TTC549 (cell line): ENCODE results near the gene TUBB.
"Not testable (repeated sequence)": the region's sequence is repeated elsewhere in the genome, so short reads cannot be mapped to it uniquely, and the experiment has no call there.

Experiments used
- FAIRE-seq: peaks from 2 replicates; lab custom pipeline; 2012; peaks lifted over from hg19 to GRCh38; lab: Jason Lieb, UNC

TUBB gene

GRCh38 chr6:30687659-30688431 is 32.3 kb upstream of the TUBB start:
- FAIRE-seq, result no peak

GRCh38 chr6:30688569-30688968 is 31.6 kb upstream of the TUBB start:
- FAIRE-seq, result no peak

DNA sequence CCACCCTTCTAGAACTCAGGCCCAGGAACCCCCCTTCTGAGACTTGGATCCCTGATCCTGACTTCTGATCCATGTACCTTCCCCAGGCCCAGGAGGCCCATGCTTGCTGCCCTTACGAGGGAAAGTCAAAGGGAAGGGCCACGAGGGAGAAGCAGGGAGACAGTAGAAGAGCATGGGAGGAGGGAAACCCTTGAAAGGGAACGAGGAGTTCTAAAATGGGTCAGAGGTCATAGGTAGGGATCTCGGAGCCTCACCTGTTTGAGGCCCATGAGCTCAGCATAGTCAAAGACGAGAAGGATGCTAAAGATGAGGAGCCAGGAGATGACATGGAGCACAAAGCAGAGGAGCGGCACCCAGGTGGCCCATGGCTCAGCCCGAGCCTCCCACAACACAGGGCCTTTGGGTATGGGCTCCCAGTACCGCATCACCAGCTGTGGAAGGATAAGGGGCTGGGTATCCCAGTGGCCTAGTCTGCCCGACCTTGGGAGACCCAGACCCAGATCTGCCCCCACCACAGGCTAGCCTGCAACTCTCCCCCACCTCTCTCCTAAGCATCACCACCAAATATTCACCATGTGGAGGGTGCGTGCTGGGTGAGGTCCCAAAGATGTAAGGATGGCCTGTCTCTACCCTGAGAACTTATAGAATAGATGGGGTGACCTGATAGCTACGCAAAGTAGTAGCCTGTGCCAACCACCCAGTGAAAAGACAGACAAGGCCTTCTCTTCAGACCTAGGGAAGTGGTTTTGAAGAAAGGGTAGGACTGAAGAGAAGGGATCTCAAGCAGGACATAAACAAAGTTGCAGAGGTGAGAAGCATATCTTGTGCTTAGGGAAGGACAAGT is 30.9 kb upstream of the TUBB start:
- FAIRE-seq, result no peak

DNA sequence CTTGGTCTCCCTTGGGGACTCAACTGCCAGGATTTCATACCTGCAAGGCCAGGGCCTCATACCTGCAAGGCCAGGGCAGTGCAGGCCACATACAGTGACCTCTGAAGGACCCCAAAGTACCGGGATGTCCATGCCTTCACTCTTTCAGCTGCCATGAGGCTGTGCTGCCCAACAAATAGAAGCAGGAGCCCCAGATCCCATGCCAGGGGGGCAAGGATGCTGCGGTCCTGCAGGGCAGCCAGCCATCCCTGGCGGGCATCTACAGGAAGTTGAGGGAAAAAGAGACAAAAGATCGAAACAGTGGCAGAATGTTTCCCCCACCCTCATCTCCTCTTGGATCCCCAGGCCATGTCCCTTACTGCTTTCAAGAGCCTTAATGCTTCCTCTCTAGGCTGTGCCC is 30.2 kb upstream of the TUBB start:
- FAIRE-seq, result no peak

DNA sequence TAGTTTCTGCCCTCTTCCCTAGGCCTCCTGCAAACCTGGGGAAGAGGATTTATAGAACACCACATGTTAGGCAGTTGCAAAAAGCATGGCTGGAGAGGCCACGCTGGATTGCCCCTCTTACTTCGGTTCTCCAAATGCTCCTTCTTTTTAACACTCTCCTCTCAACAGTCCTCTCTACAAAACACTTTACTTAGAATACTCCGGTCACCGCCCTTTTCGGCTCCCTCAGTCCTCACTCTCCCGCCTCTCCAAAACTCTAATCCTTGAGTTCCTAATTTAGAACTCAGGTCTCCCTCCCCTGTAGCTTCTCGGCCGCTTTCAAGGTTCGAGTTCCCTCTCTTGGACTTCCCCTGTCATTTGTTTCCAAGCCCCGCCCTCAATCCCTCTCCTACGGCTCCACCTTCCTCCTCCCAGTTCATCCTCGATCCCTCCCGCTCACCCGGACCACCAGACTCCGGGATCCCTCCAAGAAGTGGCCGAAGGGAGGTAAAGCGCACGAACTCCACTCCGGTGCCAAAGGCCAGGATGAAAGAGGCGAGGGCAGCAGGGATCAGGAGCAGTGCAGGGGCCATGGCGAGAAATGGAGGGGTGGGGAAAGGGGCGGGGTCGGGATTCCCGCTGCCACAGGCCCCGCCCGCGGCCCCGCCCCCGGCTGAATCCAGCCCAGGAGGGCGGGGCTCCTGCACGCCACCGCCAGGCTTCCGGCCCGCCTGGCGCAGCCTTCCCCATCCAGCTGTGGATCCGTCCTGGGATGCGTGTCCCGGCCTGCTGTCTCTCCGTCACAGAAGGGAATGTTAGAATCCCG is 29.5 kb upstream of the TUBB start, which contains the start of gene NRM:
NRM (minus strand) TSS at position 582 of the 805 bp plus-strand sequence; CDS start at position 572, 10 bp downstream.
- FAIRE-seq, result no peak

DNA sequence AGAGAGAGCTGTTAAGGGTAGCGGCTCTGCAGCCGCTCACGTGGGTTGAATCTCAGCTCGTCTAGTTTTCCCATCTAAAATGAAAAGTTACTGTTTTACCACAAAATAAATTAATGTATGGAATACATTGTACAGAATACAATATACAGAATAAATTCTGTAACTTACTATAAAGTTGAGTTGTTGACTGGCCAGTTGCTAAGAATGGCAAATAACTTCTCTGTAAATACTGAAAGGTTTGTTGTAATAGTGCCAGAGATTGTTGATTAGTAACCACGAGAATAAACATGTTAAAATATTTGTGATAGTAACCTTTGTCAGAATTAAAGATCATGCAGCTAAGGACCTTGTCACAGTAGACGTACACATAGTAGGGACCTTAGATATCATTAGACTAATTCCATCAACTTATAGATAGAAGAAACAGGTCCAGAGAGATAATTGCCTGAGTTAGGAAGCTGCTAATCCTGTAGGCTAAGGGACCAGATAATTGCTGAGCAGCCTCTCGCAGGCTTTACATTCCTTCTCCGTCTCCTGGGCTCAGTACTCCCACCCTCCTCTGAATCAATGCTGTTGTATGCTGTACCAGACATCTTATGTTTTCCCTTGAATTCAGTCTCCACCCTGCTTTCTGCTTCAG is 28.8 kb upstream of the TUBB start:
- no peak for FAIRE-seq

DNA sequence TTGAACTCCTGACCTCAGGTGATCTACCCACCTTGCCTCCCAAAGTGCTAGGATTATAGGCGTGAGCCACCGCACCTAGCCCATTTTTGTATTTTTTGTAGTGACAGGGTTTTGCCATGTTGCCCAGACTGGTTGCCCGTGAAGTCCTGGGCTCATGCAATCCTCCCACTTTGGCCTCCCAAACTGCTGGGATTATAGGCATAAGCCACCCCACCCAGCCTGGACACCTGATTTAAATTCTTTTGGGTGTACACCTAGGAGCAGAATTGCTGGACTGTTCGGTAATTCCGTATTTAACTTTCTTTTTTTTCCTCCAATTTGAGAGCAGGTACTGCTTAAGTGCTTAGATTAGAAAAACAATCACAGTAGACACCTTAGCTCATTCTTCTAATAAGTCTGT is 23.7 kb upstream of the TUBB start:
- no peak for FAIRE-seq

GRCh38 chr6:30700340-30700739 is 19.8 kb upstream of the TUBB start:
- FAIRE-seq, result no peak

DNA sequence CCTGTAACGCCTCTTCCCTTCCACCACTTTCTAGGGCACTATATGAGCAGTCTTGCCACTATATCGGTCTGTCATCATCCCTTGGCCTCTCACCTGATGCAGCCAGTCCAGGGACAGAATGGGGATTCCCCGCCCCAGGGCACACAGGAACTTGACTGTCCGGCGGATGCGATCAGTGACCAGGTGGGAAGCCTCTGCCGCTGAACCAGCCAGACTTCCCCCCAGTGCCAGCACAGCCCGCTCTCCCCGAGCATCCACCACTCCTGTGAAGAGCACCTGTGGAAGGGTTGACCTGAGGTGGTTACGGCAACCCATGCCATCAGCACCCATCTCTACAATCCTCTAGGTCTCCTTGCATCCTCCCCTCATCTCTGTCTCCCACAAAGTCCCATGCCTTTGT is 17.1 kb upstream of the TUBB start:
- no peak for FAIRE-seq

DNA sequence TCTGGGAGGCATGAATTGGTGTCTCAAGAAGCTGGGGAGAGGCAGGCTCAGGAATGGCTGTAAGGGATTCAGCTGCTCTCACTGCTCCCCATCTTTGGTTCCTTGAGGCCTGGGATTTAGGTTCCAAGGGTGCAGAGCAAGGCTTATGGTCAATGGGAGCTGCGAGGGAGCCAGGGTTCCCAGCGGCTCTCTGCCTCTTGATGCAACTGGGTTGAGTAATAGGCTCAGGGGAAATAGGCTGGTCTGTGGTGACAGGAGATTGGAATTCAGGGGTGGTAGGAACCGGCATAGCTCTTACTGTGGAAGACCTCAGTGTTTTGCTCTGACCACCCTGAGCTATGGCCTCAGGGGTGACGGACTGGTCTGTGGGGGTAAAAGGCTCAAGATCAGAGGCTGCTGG is 16.3 kb upstream of the TUBB start:
- FAIRE-seq, result no peak

- no peak for FAIRE-seq
These were observed 14.5 kb upstream of the TUBB start for GRCh38 chr6:30705620-30706019.

- FAIRE-seq, result no peak
These were observed 12.8 kb upstream of the TUBB start for GRCh38 chr6:30707281-30707850.

- no peak for FAIRE-seq
These were observed 10.9 kb upstream of the TUBB start for GRCh38 chr6:30709101-30709868.

DNA sequence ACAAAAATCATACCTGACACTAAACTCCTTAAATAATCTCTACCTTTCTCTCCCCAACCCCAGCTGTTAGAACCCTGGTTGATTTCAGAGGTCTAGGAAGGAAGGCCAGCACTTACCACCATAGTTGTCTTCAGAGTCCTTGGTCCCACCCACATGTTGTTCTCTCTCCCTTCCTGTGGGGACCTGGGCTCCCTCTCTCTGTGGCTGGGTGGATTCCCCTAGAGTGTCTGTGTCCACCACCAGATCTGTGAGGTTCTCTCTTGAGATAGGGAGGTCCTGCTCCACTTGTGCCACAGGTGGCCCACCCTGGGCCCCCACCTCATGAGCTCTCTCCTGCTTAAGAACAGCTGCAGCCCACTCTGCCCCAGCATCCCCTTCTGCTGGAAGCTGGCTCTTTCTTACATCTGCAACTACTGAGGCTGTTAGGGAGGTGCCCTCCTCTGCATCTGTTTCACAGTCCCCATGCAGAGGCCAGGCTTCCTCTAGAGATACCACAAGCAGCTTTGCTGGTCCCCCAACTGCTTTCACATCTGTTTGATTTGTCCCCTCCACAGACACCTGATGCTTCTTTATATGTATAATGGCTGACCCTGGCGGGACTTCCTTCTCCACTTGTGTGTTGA is 8.3 kb upstream of the TUBB start:
- FAIRE-seq, result no peak

- FAIRE-seq, result no peak
These were observed 7.7 kb upstream of the TUBB start for GRCh38 chr6:30712441-30712945.

DNA sequence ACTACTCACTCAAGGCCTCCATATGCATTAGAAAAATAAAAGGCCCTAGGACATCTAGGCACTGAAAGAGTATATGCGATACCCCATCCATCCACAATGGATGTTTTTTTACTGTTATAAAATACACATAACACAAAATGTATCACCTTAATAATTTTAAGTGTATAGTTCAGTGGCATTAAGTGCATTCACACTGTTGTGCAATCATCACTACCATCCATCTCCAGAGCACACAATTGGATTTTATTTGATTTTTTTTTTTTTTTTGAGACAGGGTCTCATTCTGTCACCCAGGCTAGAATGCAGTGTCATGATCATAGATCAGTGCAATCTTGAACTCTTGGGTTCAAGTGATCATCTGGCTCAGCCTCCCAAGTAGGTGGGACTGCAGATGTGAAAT is 5.9 kb upstream of the TUBB start:
- no peak for FAIRE-seq

GRCh38 chr6:30716879-30717128 is 3.3 kb upstream of the TUBB start:
- no peak for FAIRE-seq

GRCh38 chr6:30717129-30717844 is 2.9 kb upstream of the TUBB start, which contains the start of gene MDC1:
MDC1 (minus strand) TSS chr6:30717281; CDS start chr6:30715175, 2,106 bp downstream.
- peak; percentile 96 for FAIRE-seq

GRCh38 chr6:30717845-30718720 is 2.1 kb upstream of the TUBB start:
- FAIRE-seq, result not testable (repeated sequence)
